ENCODE data around the gene SUMF1.

SUMF1 gene

GRCh38 chr3:4466741-4467521, at the start of gene SUMF1:
TSS of gene SUMF1 (minus strand) at chr3:4467269. CDS start at chr3:4467245, 24 bp downstream.
- DNase-seq, result peak; percentile 55 to 85

DNA sequence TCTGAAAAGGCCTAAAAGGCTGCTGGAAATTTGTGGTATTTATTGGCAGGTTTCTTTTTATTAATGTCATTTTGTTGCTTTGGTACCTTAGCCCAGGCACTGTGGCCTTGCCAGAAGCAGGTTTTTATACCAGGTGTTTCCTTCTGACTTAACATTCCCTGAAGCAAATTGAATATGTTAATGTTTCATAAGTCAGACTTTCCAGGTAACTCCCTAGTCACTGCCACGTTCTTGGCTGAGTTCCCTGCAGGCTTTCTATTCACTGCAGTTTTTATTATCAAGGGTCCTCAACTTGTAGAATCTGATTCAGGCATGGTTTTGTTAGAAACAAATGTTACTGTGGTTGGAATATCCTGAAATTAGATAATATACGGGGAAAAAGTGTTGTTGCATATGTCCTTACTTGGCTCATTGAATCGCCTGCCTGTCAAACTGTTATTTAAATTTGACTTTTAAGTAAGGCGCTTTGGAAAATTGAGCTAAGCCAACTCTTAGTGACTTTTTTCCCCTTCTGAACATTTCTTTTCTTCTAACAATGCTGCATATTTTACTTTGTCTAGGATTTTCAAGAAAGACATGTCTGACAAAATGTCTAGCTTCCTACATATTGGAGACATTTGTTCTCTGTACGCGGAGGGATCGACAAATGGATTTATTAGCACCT, 49.0 kb upstream of the SUMF1 start:
- no peak for DNase-seq

- DNase-seq, result no peak
Measured at GRCh38 chr3:4514916-4515315, 47.8 kb upstream of the SUMF1 start.

GRCh38 chr3:4514321-4514720, 47.3 kb upstream of the SUMF1 start:
- no peak for DNase-seq

- no peak for DNase-seq
Measured at GRCh38 chr3:4512895-4513616, 46.0 kb upstream of the SUMF1 start.

- DNase-seq, result no peak
Measured at GRCh38 chr3:4511491-4512262, 44.6 kb upstream of the SUMF1 start.

- DNase-seq, result no peak
Measured at GRCh38 chr3:4509983-4510755, 43.1 kb upstream of the SUMF1 start.

DNA sequence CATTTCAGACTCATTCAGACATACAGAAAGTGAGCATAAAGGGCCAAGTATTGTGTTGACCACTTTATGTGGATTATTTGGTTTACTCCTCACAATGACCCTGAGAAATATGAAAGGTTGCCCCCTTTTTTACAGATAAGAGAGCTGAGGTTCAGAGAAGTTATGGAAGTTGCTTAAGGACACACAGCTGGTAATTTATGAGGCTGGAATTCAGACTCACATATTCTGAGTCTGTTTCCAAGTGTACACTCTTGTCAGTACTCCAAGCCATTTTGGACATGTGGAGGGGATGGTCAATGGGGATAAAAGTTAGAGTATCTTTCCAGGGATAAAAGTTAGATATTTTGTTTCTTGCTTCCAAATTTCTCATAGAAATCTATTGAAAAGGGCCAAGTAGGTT, 42.0 kb upstream of the SUMF1 start:
- no peak for DNase-seq

DNA sequence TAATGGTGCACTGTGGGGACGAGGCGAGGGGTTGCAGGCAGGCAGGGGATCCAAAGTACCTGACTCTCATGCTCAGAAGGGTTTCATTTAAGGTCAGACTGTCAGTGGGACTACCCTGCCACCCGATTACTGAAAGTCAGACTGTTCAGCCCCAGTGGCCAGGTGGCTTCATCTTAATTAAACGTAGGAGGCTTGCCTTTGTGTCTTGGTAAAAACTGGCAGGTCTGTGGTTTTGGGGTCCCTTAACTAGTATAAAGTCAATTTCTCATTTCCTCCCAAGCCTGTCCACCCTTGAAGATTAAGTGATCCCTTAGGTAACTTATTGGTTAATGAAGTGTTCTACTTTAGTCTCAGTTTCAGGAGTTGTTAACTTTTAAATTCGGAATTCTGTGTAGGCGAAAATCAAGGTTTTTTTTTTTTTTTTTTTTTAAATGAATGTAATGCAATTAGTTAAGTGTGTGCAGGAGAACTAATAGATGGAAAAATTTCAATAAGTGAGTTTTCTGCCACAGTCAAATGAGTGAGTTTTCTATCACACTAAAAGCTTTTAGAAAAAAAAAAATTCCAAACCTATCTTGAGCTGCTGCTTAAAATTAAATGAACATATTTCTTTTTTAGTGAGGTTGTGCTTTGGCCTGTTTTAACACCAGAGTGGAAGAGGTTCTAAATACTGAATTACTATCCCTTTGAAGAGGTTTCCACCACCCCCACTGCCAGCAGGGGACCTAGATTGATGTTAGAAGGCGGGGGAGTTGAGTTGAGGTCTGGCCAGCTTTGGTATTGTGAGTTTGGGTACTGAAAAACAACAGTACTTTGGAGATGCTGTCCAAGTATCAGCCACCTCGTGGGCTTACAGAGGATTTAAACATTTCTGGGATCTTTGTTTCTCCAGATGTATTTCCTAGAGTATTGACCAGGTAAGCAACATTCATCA, 41.2 kb upstream of the SUMF1 start:
- no peak for DNase-seq

DNA sequence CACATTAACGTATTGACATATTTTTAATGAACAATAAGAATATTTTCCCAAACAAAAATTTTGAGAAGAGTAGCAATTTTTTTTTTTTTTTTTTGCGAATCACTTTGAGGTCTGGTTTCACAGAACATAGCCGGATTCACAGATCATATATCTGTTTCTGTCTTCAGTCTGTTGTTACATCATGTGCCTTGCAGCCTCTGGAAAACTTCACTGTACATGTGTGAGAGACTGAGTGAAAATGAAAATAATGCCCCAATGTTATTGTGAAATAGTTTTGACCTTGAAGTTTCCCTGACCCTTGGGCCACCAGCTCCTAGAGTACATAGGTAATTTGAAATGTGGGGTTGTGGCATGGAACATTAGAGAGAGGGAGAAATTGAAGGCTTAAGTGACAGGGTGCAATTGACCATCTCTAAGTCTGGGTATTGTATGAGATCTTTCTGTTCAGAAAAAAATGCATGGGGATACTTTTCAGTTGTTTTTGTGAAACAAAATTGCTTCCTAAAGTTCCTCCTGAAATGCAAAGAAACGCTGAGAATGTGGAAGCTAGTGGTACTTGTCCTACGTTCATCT, 40.0 kb upstream of the SUMF1 start:
- no peak for DNase-seq

DNA sequence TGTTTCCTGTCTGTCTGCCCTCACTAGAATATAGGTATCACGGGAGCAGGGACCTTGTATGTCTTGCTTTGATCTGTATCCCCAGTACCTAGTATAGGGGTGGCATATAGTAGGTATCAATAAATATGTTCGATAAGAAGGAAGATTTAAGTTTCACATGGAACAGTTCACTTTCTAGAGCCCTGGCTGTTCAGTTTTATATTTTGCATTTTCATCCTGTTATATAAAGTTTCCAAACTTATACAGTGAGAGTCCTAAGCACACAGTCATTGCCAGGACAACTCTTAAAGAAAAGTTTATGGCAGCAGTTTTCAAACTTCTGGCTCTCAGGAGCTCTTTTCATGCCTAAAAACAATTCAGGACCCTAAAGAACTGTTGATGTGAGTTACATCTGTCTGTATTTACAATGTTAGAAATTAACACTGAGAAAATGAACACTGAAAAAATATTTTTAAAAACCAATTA, 39.5 kb upstream of the SUMF1 start:
- DNase-seq, result no peak

DNA sequence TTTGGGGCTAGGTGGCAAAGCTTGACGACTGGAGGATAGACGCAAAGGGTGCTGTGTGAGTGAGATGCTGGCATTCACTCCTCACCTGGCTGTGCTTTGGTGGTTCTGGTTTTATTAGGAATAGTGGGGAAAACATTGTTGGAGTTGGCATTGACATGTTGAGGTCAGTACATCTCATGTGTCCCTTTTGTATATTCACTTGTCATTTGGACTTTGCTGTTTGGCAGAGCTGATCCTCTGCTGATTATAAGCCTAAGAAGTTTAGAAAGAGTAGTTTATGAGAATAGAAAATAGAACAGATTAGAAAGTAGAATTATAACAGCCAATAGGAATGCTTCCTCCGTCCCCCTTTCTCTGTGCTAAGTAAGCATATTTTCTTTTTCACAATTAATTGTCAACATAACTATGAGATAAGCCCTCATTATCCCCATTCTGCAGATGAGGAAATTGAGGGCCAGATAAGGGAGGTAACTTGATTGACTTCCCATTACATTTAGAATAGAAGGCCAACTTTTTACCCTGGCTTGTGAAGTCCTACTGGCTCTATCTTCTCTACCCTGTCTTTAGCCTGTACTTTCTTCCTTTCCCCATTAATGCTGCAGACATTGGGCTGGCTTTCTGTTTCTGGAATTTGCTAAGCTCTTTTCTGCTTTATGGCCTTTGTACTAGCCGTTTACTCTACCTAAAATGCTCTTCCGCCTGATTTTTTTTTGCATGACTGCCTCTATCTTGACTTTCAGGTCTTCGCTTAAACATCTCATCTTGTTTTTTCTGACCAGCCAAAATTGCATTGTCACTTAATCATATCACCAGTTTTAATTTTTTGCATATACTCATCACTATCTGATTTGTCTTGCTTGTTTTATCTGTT, 38.9 kb upstream of the SUMF1 start:
- no peak for DNase-seq

GRCh38 chr3:4504340-4505261, 37.5 kb upstream of the SUMF1 start:
- DNase-seq, result peak in 1 of 2 experiments; percentile 15

- DNase-seq, result no peak
Measured at GRCh38 chr3:4503050-4503449, 36.0 kb upstream of the SUMF1 start.

DNA sequence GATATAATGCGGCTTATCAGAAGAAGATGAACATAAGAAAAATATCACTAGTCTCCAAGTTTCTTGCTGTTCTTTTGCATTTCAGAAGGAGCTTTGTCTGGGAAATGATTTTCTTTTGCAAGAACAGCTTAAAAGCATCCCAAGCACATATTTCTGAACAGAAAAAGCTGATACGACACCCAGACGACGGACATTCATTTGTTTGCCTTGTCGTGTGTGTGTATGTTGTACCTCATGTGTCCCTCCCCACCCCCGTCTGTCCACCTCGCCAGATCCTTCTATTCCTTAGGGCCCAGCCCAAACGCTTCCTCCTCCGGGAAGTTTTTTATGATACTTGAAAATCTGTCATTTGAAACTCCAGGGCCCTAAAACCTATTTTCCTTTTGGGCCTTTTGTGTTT, 34.9 kb upstream of the SUMF1 start:
- DNase-seq, result no peak

DNA sequence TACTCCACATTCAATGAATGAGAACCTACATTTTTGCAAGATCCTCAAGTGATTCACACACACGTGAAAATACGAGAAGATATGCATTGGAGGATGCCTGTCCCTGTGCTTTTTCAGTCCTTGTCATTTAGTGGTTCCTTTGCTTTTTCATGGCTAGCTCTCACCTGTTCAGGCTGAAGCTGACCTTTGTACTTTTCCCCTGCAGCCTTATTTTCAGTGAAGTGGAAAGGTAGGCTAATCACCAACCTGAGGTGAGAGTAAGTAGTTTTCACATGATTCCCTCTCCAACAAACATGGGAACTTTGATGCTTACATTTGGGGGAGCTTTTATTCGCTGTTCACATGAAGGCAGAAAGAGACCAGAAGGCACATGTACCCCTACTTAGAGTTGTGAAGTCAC, 34.4 kb upstream of the SUMF1 start:
- peak; percentile 26 to 49 for DNase-seq

DNA sequence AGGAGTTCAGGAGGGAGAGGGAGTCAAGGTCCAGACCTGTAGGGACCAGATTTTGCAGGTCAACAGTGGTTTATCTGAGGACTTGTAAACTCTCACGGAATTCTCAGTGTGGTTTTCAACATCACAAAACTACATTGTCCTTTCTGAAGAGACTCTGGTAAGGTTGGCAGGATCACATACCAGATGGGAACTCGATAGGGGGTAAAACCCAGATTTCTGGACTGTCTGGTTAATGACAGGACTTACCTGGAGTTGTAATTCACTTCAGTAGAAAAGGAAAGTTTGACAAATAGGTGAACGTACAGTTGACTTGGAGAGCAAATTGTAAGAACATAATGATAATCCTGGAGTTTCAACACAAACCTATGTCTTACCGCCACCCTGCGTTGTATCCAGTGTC, 31.4 kb upstream of the SUMF1 start:
- no peak for DNase-seq

DNA sequence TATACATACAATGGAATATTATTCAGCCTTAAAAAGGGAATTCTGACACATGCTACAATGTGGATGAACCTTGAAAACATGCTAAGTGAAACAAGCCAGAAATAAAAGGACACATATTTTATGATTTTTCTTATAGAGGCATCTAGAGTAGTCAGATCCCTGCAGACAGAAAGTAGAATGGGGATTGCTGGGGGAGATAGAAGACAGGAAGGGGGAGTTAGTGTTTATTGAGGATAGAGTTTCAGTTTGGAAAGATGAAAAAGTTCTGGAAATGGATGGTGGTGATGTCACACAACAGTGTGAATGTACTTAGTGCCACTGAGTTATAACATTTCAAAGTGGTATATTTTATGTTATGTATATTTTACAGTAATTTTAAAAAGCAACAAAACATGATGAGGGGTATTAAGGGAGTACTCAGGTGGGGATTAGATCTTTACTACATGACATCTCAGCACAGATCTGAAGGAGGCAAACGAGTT, 30.8 kb upstream of the SUMF1 start:
- no peak for DNase-seq

All from NCI-H526 (cell line).